A172 (cell line): ENCODE data around the gene OR6N2. TPM values are rescaled to one million over a fixed set of nuclear protein-coding genes. Genes with fewer than 3 reads are reported as not detected.

ENCODE experiments used
- DNase-seq: peaks from one replicate; pipeline ENCODE4 v3.0.0-alpha.2; 2015; ENCODE audit warnings: low spot score
- total RNA-seq: library from RNA; depleted of rRNA; stranded (reverse); fragments of >200 nt; shearing (Covaris generic); gene quantifications from 2 replicates; pipeline ENCODE4 v1.2.3, GENCODE V29; 2014; rRNA removed

The OR6N2 gene
- total RNA-seq, 1 experiment from 2014 or later, result not detected

DNA sequence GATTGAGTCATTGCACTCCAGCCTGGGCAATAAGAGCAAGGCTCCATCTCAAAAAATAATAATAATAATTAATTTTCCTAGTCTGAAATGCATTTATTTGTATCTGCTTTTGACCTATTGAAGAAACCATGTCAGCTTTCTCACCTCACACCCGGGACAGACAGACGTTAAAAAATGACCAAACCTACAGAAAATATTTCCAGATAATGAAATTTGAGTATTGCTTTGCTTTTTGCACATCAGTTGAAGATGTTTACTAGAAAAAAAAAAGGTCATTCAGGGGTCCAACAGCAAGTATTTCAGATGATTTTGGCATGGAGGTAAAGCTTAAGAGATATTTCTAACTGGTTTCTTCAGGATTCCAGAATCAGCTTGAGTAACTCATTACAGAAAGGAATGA lies 26.6 kb downstream of the OR6N2 start, which contains the start of gene OR6K6:
TSS of gene OR6K6 (plus strand) at position 301 of the 400 bp plus-strand sequence. CDS start 168 bp downstream, outside the sequence.
- DNase-seq, result no peak

DNA sequence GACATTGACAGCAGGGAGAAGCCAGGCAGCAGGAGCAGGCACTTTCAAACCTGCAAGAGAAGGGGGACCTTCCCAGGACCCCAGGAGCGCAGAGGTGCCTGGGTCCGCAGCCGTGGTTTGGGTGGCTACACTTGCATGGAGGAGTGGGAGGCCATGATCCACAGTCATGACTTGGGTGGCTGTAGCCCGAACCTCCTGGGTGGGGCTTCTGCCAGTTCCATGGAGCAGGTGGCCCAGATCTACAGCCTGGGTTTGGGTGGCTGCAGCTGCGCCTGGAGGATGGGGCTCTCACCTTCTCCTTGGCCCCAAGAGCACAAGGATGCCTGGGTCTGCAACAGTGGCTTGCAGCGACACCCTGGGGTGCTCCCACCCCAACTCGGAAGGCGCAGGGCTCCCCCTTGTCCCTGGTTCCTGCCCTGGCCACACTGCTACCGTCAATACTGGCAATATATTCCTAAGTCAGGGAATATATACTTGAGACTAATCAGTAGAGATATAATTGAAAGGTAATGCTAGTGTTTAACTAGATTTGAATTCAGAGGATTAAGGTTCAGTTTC lies 28.8 kb downstream of the OR6N2 start:
- no peak for DNase-seq

- no peak for DNase-seq
These were observed 45.2 kb downstream of the OR6N2 start for GRCh38 chr1:158735848-158736247.

DNA sequence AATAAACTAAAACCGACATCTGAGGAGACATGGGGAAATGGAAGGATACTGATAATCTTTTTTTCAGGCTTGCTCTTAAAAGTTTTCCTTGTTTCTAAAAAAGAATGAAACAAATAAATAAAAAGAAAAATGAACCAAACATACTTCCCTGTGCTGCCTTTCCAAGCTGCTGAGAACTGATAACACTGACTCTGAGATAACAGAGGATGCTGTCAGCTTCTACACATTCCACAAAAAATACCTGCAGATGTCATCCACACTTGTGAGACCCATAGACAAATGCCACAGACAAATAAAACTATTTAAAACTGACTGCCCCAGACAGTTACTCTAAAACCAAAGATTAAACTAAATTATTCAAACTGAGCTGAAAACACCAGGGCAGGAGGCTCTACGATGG lies 48.5 kb downstream of the OR6N2 start:
- no peak for DNase-seq

DNA sequence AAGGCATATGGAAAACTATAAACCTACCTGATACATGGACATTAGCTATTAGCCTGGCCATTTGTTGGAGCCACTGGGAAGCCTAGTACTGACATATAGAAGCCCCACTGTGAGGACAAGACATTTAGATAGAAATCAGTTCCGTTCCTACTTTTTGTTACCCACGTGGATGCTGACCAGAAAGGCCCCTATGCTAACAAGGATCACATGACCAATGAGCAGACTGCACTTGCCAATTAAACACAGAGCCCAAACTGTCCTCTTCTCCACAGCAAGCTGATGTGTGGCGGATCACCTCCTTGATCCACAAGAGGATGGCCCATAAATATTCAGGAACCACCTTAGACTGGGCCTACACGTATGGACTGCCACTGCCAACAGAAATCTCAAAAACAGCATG lies 49.3 kb downstream of the OR6N2 start:
- no peak for DNase-seq

DNA sequence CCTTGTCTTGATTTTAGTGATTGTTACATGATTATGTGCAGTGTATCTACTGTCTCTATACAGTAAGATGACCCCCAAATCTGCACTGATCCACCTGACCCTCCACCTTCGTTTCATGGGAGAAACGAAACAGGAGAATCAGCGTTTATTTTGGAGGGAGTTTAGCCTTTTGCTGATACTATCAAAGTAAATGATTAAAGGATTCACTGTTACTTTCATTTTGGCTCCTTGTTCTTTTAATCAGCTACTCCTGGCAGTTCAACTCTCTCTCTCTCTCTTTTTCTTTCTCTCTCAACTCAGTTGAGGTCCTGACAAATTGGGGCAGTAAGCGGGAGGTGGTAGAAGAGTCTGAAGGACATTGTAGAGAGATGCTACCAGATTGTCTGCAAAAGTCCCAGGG lies 50.6 kb downstream of the OR6N2 start:
- DNase-seq, result no peak

DNA sequence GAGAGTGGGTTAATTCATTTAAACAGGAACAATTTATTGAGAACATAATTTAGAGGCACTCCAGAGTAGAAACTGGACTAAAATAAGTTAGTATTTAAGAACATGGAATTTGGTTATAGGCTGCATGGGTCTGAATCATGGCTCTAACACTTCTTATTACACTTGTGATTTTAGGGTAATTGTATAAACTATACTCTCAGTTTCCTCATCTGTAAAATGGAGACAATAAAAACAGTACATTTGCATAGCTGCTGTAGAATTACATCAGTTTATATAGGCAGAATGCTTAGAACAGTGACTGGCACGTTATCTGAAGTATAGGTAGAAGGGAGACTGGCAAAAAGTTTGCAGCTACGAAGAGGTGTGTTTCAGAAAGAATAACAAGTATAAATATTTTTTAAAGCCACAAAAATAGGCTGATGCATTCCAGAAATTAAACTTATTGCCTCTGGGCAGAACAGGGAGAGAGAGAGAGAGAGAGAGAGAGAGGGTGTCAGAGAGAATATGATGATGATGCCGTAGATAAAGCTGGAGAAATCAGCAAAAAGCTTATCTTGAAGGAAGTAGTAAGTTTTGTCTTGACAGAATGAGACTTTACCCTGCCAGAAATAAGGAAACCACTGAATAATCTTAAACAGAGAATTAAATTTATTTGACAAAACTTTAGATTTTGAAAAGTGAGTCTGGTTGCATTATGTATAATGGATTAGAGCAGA lies 52.3 kb downstream of the OR6N2 start:
- DNase-seq, result no peak

DNA sequence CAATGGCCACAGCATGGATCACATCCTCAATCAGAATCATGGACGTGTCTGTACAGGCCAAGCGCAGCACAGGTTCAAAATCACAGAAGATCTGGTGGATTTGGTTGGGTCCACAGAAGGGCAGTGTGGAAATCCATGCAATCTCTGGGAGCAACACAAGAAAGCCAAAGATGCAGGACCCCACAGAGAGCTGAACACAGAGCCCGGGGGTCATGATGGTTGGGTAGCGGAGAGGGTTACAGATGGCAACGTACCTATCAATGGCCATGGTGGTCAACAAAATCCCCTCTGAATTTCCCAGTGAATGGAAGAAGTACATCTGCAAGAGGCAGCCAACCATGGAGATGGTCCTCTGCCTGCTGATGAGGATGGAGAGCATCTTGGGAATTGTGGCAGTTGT lies 56.6 kb downstream of the OR6N2 start:
- no peak for DNase-seq

Other genes with a start within 250 kb of the OR6N2 start
- not detected in 2 replicates for gene OR6Y1, start 226.8 kb downstream of the OR6N2 start, total RNA-seq
- gene OR6P1, start 210.6 kb downstream of the OR6N2 start, total RNA-seq, result not detected in 2 replicates
- not detected in 2 replicates for gene OR10X1, start 201.3 kb downstream of the OR6N2 start, total RNA-seq
- gene OR10Z1, start 175.9 kb downstream of the OR6N2 start, total RNA-seq, result not detected in 2 replicates
- gene SPTA1, start 94.5 kb downstream of the OR6N2 start, total RNA-seq, result not detected in 2 replicates
- gene OR6K2, start 80.6 kb downstream of the OR6N2 start, total RNA-seq, result not detected in 2 replicates
- not detected in 2 replicates for gene OR6K3, start 60.5 kb downstream of the OR6N2 start, total RNA-seq
- gene OR6K6, start 26.5 kb downstream of the OR6N2 start, total RNA-seq, result not detected in 2 replicates
- gene OR6N1, start 9.0 kb downstream of the OR6N2 start, total RNA-seq, result not detected in 2 replicates
- not detected in 2 replicates for gene MNDA, start 50.1 kb upstream of the OR6N2 start, total RNA-seq
- gene PYHIN1, start 150.3 kb upstream of the OR6N2 start, total RNA-seq, result not detected in 2 replicates
- gene IFI16, start 228.7 kb upstream of the OR6N2 start, total RNA-seq, result 52.3 and 58.7 TPM in 2 replicates